Upper lobe of left lung (tissue), 4 donors: Measurements from ENCODE around the gene DISP3.

Experiments
- CTCF ChIP-seq, 6 experiments: fragments of 450-650 bp in 4 of 6; fragments of 200-600 bp in 2 of 6; sonication (generic) in 2 of 6; IDR thresholded peaks; one replicate each; pipeline ENCODE4 v1.5.1; 2016 to 2019; ENCODE audit warnings: antibody characterized with exemption in 6 of 6
- POLR2A ChIP-seq, 4 donors: fragments of 450-650 bp; IDR thresholded peaks; one replicate each; pipeline ENCODE4 v1.5.1; 2016 to 2017; ENCODE audit warnings: antibody characterized with exemption in 4 of 4, mild to moderate bottlenecking in 2 of 4
- POLR2AphosphoS5 ChIP-seq, 2 donors: sonication (generic); formaldehyde crosslinking; IDR thresholded peaks; one replicate each; pipeline ENCODE4 v1.5.1; 2017; ENCODE audit warnings: antibody characterized with exemption in 2 of 2

- TF ChIP-seq CTCF (IDR thresholded peaks at IDR 0.05) (no peak), POLR2AphosphoS5 (IDR thresholded peaks at IDR 0.05) (no peak), POLR2A (IDR thresholded peaks at IDR 0.05) (no peak)
These were observed 85.3 kb downstream of the DISP3 start for GRCh38 chr1:11564237-11564636.
